ENCODE results near the gene SAMD4B. TPM values are rescaled to one million over a fixed set of nuclear protein-coding genes. Genes with fewer than 3 reads are reported as not detected.

Gene SAMD4B
- total and polyA plus RNA-seq, 2 experiments from 2014 or later = 104 to 172 TPM

- no peaks in the 10 kb centered on the region for H3K79me2 ChIP-seq (replicated peaks; ENCODE audit: insufficient read depth)
- no peaks in the 10 kb centered on the region for H3K27me3 ChIP-seq (ENCODE audit: insufficient read depth)
- H3K4me3 ChIP-seq = no peak overlapping the region
- ATAC-seq (no peak), DNase-seq (ENCODE audit: low spot score) (no peak)
- H3K27ac ChIP-seq (ENCODE audit: low read depth) = no peak overlapping the region
- H3K4me2 ChIP-seq = no peak overlapping the region
- no peak overlapping the region for H3K27ac Mint-ChIP-seq
- H3K36me3 Mint-ChIP-seq (ENCODE audit: low read depth) = no peaks in the 10 kb centered on the region
- no peaks in the 10 kb centered on the region for H3K9me3 Mint-ChIP-seq
- peaks cover 9% of the 10 kb centered on the region for H3K27me3 Mint-ChIP-seq (ENCODE audit: insufficient read depth, low read depth, poor library complexity)
- H3K9me2 ChIP-seq (ENCODE audit: insufficient read depth) = no peaks in the 10 kb centered on the region
- H4K20me1 ChIP-seq (replicated peaks; ENCODE audit: insufficient read depth) = no peaks in the 10 kb centered on the region
- H3F3A ChIP-seq (replicated peaks; ENCODE audit: low read depth) = no peaks in the 10 kb centered on the region
- H3K4me1 ChIP-seq (ENCODE audit: insufficient read depth) = no peaks in the 10 kb centered on the region
- no peaks in the 10 kb centered on the region for H3K36me3 ChIP-seq (ENCODE audit: insufficient read depth)
- TF ChIP-seq CTCF (conservative IDR thresholded peaks at IDR 0.05; ENCODE audit: low read depth in 2 of 2) = no peak
- TF ChIP-seq ETS1 (IDR thresholded peaks at IDR 0.05) = no peak
- no peak for TF ChIP-seq NANOG (IDR thresholded peaks at IDR 0.05; ENCODE audit: borderline replicate concordance)
- no peak for TF ChIP-seq REST (IDR thresholded peaks at IDR 0.05; ENCODE audit: unreplicated experiment)
- no peak for TF ChIP-seq STAT1 (IDR thresholded peaks at IDR 0.05; ENCODE audit: unreplicated experiment)
- TF ChIP-seq ZNF462 (CRISPR knock-in tag; IDR thresholded peaks at IDR 0.05) = no peak
- H2AFZ ChIP-seq = no peak overlapping the region
- peaks cover 3% of the 10 kb centered on the region; the same call in 2 of the 3 replicates for H3K4me1 Mint-ChIP-seq
- no peak overlapping the region for H3K4me3 Mint-ChIP-seq
Measured at GRCh38 chr19:39296906-39297305, 45.3 kb upstream of the SAMD4B start.

Data from GM23338 (cell line).